NB4 (cell line): ENCODE results near the gene RFTN1.

ENCODE experiments used
- DNase-seq: peaks from one replicate; pipeline ENCODE4 v3.0.0; 2010; ENCODE audit warnings: low read depth
- H3K4me3 ChIP-seq: one replicate; pipeline ENCODE4 v1.5.1; 2011; ENCODE audit warnings: mild to moderate bottlenecking, low read depth, low read length, moderate library complexity
- MYC ChIP-seq: IDR thresholded peaks from 2 replicates; pipeline ENCODE4 v1.6.1; 2011; ENCODE audit warnings: low read depth, low read length
- POLR2A ChIP-seq: IDR thresholded peaks from 2 replicates; pipeline ENCODE4 v1.6.1; 2011; ENCODE audit warnings: mild to moderate bottlenecking; ENCODE audit not compliant: insufficient read length; ENCODE audit errors: extremely low read depth
- TF ChIP-seq, protein P1 (sequence below): IDR thresholded peaks from 2 replicates; pipeline ENCODE4 v1.6.1; 2011; ENCODE audit warnings: low read depth, low read length
- TF ChIP-seq, protein P2 (sequence below): IDR thresholded peaks from one replicate; pipeline ENCODE4 v1.5.1; 2012; ENCODE audit warnings: low read depth, low read length

The RFTN1 gene

DNA sequence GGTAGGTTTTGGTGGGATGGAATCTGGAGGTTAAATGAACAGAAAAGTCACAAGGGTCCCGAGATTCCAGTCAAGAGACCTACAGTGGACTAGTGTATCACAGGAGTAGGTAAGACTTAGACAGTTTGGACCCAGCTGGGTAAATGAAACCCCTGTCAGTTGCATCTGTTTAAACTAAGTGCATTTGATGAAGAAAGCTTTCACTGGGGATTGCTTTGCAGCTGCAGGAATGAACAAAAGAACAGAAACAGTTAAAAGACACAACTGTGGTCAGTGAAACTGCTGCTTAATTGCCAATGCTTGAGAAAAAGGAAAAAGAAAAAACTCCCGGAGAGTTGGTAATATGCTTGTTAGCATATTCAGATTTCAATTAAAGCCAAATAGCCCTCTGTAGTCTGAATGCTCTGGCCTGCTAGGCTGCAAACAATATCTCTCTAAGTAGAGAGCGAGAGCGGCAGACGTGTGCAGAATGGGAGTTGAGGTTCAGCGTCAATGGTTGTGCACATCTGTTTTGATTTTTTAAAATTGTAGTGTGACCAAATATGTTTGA is 211.3 kb downstream of the RFTN1 start:
- TF ChIP-seq, protein P1, sequence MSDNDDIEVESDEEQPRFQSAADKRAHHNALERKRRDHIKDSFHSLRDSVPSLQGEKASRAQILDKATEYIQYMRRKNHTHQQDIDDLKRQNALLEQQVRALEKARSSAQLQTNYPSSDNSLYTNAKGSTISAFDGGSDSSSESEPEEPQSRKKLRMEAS: no peak
- no peak for TF ChIP-seq MYC
- TF ChIP-seq POLR2A: no peak
- TF ChIP-seq, protein P2, sequence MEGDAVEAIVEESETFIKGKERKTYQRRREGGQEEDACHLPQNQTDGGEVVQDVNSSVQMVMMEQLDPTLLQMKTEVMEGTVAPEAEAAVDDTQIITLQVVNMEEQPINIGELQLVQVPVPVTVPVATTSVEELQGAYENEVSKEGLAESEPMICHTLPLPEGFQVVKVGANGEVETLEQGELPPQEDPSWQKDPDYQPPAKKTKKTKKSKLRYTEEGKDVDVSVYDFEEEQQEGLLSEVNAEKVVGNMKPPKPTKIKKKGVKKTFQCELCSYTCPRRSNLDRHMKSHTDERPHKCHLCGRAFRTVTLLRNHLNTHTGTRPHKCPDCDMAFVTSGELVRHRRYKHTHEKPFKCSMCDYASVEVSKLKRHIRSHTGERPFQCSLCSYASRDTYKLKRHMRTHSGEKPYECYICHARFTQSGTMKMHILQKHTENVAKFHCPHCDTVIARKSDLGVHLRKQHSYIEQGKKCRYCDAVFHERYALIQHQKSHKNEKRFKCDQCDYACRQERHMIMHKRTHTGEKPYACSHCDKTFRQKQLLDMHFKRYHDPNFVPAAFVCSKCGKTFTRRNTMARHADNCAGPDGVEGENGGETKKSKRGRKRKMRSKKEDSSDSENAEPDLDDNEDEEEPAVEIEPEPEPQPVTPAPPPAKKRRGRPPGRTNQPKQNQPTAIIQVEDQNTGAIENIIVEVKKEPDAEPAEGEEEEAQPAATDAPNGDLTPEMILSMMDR: no peak
- DNase-seq: no peak
- H3K4me3 ChIP-seq: no peak overlapping the region

DNA sequence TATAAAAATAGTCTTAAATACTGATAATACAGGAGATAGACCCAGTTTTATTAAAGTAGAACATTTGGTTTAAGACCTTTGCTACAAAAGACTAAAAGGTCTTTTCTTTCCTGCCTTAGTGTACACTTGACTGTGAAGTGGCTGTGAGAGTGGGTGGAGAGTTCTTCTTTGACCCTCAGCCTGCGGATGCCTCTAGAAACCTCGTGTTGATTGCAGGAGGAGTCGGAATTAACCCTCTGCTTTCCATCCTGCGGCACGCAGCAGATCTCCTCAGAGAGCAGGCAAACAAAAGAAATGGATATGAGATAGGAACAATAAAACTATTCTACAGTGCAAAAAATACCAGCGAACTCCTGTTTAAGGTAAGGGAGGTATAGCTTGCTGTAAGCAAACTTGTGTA is 212.0 kb downstream of the RFTN1 start:
- no peak overlapping the region for H3K4me3 ChIP-seq
- no peak for TF ChIP-seq POLR2A
- TF ChIP-seq MYC: no peak
- DNase-seq: no peak

DNA sequence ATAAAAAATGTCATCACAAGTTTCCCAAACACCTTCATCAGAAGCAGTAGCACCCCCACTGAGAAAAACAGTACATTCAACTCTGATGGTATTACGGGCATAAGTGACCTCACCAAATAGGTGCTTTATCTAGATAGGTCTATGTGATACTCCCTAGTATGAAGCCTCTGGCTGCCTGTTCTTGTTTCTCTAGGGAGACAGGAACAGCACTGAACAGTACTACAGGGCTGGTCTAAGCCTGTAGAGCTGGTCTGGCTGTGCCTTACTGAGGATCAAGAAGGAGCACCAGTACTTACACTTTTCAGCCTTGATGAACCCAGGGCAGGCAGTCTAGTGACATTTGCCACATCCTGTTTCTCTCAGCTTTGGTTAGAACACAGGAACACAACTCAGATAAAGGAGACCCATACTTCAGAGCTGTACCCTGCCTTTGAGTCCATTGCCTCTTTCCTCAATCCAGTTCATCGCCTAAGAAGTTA is 212.6 kb downstream of the RFTN1 start:
- H3K4me3 ChIP-seq: no peak overlapping the region
- TF ChIP-seq, protein P2: no peak
- TF ChIP-seq, protein P1: no peak
- TF ChIP-seq MYC (no peak), POLR2A (no peak)
- no peak for DNase-seq

DNA sequence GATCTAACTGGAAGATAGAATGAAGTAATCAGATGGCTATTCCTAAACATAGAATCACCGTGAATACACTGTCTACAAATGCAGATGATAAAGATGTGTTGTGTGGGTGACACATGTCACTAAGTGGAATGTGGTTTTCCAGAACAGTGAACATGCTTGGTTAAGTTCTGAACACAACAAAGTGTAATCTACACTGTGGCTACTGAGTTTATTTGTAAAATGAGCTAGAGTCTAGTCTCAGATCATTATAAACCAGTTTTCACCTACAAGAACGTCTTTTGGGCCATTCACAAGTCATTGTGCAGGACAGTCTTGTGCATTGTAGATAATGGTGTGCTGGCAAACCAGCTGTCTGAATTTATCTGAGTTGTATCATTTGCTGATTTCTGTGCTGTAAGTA is 213.2 kb downstream of the RFTN1 start:
- no peak overlapping the region for H3K4me3 ChIP-seq
- no peak for DNase-seq
- TF ChIP-seq POLR2A (no peak), MYC (no peak)
- TF ChIP-seq, protein P1: no peak
- TF ChIP-seq, protein P2: no peak

DNA sequence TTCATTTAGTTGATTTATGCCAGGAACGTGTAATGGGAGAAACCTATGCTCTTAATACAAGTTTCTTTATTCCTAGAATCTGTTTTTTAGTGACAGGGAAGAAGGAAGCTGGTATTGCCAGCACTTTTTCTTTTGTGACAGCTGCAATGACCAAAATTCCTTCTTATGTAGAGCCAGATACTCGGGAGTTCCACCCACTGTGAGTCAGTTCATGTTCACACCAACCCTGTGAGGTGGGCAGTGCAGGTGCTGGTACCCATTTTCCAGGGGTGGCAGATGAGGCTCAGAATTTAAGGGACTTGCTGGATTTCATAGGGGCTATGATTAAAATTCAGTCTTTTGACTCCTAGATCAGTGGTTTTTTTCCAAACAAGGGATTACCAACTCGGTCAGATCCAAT is 213.8 kb downstream of the RFTN1 start:
- TF ChIP-seq, protein P2: no peak
- TF ChIP-seq, protein P1: no peak
- no peak for TF ChIP-seq MYC
- TF ChIP-seq POLR2A: no peak
- DNase-seq: no peak
- H3K4me3 ChIP-seq: no peak overlapping the region

DNA sequence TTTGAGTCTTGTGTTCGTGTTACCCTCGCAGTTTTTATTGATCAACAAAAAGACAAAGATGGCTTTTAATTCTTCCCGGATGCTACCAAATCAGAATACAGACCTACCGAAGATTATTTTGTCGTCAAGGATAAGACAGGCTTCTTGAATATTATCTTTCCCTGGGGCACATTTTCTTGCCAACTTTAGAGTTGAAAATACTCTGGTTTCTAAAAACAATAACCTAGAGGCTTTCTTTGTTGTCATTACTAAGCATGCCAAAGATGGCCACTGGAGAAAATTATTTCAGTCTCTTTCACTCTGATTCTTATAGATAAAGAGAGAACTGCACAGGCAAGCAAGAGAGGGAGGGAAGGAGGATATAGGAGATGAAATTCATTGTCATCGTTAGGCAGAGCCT is 214.6 kb downstream of the RFTN1 start:
- DNase-seq: no peak
- H3K4me3 ChIP-seq: no peak overlapping the region
- TF ChIP-seq, protein P1: no peak
- TF ChIP-seq, protein P2: no peak
- TF ChIP-seq MYC (no peak), POLR2A (no peak)
